ENCODE results near the gene LRRC56. TPM values are rescaled to one million over a fixed set of nuclear protein-coding genes. Genes with fewer than 3 reads are reported as not detected.

Gene LRRC56
- total RNA-seq, 2 experiments from 2014 or later = 2.4 TPM

DNA sequence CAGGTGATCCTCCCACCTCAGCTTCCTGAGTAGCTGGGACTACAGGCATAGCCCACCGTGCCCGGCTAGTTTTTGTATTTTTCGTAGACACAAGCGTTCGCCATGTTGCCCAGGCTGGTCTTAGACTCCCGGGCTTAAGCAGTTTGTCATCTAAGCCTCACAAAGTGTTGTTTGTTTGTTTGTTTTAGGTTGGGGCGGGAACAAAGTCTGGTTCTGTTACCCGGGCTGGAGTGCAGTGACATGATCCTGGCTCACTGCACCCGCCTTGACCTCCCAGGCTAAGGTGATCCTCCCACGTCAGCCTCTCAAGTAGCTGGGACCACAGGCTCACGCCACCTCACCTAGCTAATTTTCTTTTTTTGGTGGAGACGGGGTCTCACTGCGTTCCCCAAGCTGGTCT is 65.8 kb downstream of the LRRC56 start:
- CTCF ChIA-PET = no interaction called here
- intact Hi-C loops (cut with DNase I, micrococcal nuclease) = no loop called here
- Histone ChIP-seq H3K4me1 (ENCODE audit: insufficient read depth, low read length) (no peaks in the 10 kb centered on the region), H3K4me3 (ENCODE audit: low read length) (no peak overlapping the region), H3K27me3 (ENCODE audit: control insufficient read depth in 1 of 2, insufficient read depth in 2 of 2, low read length in 2 of 2) (no peaks in the 10 kb centered on the region), H3K9me3 (ENCODE audit: control insufficient read depth in 1 of 2, insufficient read depth in 1 of 2, low read length in 2 of 2) (no peaks in the 10 kb centered on the region), H3K27ac (ENCODE audit: low read depth in 1 of 2, low read length in 2 of 2) (no peak overlapping the region), H3K36me3 (ENCODE audit: insufficient read depth, low read length) (peaks cover 85% of the 10 kb centered on the region)
- Mint-ChIP-seq H3K27ac (no peak overlapping the region), H3K4me1 (ENCODE audit: low read depth) (no peaks in the 10 kb centered on the region), H3K9me3 (no peaks in the 10 kb centered on the region), H3K36me3 (ENCODE audit: low read depth) (peaks cover 64% of the 10 kb centered on the region), H3K27me3 (no peaks in the 10 kb centered on the region), H3K4me3 (no peak overlapping the region)
- TF ChIP-seq, protein P1, sequence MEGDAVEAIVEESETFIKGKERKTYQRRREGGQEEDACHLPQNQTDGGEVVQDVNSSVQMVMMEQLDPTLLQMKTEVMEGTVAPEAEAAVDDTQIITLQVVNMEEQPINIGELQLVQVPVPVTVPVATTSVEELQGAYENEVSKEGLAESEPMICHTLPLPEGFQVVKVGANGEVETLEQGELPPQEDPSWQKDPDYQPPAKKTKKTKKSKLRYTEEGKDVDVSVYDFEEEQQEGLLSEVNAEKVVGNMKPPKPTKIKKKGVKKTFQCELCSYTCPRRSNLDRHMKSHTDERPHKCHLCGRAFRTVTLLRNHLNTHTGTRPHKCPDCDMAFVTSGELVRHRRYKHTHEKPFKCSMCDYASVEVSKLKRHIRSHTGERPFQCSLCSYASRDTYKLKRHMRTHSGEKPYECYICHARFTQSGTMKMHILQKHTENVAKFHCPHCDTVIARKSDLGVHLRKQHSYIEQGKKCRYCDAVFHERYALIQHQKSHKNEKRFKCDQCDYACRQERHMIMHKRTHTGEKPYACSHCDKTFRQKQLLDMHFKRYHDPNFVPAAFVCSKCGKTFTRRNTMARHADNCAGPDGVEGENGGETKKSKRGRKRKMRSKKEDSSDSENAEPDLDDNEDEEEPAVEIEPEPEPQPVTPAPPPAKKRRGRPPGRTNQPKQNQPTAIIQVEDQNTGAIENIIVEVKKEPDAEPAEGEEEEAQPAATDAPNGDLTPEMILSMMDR (IDR thresholded peaks at IDR 0.05) = no peak
- POLR2A ChIA-PET = no interaction called here
- ATAC-seq (ENCODE audit: poor library complexity) = no peak
- no peak for DNase-seq

Small RNA genes lying within 50 kb of the gene (microRNA-seq; reads per million reads assigned to microRNA genes)
- 71.8 reads per million, percentile 63 among the genes with 10 or more reads in this experiment for gene MIR210 (ENCODE audit: borderline microRNAs expressed, borderline replicate concordance)

Other genes starting within 250 kb of the LRRC56 start
- gene PGGHG, start 248.4 kb upstream of the LRRC56 start, total RNA-seq = 100 to 1,000 TPM; 670 to 671 TPM
- gene IFITM5, start 238.0 kb upstream of the LRRC56 start, total RNA-seq = not detected
- gene IFITM2, start 229.7 kb upstream of the LRRC56 start, total RNA-seq = 100 to 1,000 TPM; 364 to 383 TPM
- gene IFITM1, start 223.5 kb upstream of the LRRC56 start, total RNA-seq = 100 to 1,000 TPM; 286 to 306 TPM
- gene IFITM3, start 216.7 kb upstream of the LRRC56 start, total RNA-seq = 10 to 100 TPM; 15.9 to 20.1 TPM
- 1 to 10 TPM; 4.2 to 6.0 TPM for gene B4GALNT4, start 168.0 kb upstream of the LRRC56 start, total RNA-seq
- gene PKP3, start 143.3 kb upstream of the LRRC56 start, total RNA-seq = under 1 TPM in 1 of 2 experiments, not detected in 1; 0.60 TPM
- gene SIGIRR, start 122.5 kb upstream of the LRRC56 start, total RNA-seq = 100 to 1,000 TPM; 358 to 392 TPM
- 100 to 1,000 TPM; 109 to 114 TPM for gene ANO9, start 95.5 kb upstream of the LRRC56 start, total RNA-seq
- 10 to 100 TPM; 15.2 to 18.4 TPM for gene PTDSS2, start 87.2 kb upstream of the LRRC56 start, total RNA-seq
- 100 to 1,000 TPM; 131 to 132 TPM for gene RNH1, start 30.3 kb upstream of the LRRC56 start, total RNA-seq
- gene HRAS, start 2.0 kb upstream of the LRRC56 start, total RNA-seq = 10 to 100 TPM; 23.7 to 23.9 TPM
- gene LMNTD2, start 23.2 kb downstream of the LRRC56 start, total RNA-seq = 10 to 100 TPM in 1 of 2 experiments, 1 to 10 TPM in 1; 8.2 to 10.3 TPM
- 10 to 100 TPM; 14.1 to 15.7 TPM for gene RASSF7, start 23.4 kb downstream of the LRRC56 start, total RNA-seq
- gene PHRF1, start 38.9 kb downstream of the LRRC56 start, total RNA-seq = 10 to 100 TPM; 37.1 to 37.6 TPM
- gene IRF7, start 78.4 kb downstream of the LRRC56 start, total RNA-seq = 10 to 100 TPM; 36.5 to 37.7 TPM
- gene CDHR5, start 87.4 kb downstream of the LRRC56 start, total RNA-seq = not detected
- gene SCT, start 89.7 kb downstream of the LRRC56 start, total RNA-seq = not detected
- gene DRD4, start 99.7 kb downstream of the LRRC56 start, total RNA-seq = under 1 TPM; 0.70 to 0.82 TPM
- gene DEAF1, start 157.7 kb downstream of the LRRC56 start, total RNA-seq = 10 to 100 TPM; 68.4 to 79.6 TPM
- 10 to 100 TPM; 21.0 to 22.0 TPM for gene TMEM80, start 158.3 kb downstream of the LRRC56 start, total RNA-seq
- 1 to 10 TPM; 3.5 to 4.0 TPM for gene EPS8L2, start 168.7 kb downstream of the LRRC56 start, total RNA-seq
- 10 to 100 TPM; 26.2 to 27.7 TPM for gene TALDO1, start 209.9 kb downstream of the LRRC56 start, total RNA-seq
- 10 to 100 TPM; 14.7 to 16.1 TPM for gene GATD1, start 240.0 kb downstream of the LRRC56 start, total RNA-seq

Data from CD4-positive, alpha-beta T cell (primary cell).